G401 (cell line): ENCODE results near the gene GNG14. TPM values are rescaled to one million over a fixed set of nuclear protein-coding genes. Genes with fewer than 3 reads are reported as not detected.
A peak's percentile ranks its signal among the peaks of the same experiment; 100 is the strongest.
"Not testable (repeated sequence)": the region's sequence is repeated elsewhere in the genome, so short reads cannot be mapped to it uniquely, and the experiment has no call there.

Source experiments
- DNase-seq: peaks from one replicate; pipeline ENCODE4 v3.0.0-alpha.2; 2015; ENCODE audit warnings: low spot score
- in situ Hi-C: cut with HindIII; loops from 2 replicates; pipeline ENCODE4 v1.10.0; 2016; ENCODE audit warnings: low sequenced_read_pairs, mixed read lengths
- total RNA-seq: library from RNA; depleted of rRNA; stranded (reverse); fragments of >200 nt; shearing (Covaris generic); gene quantifications from 2 replicates; pipeline ENCODE4 v1.2.3, GENCODE V29; 2014

Gene GNG14
- total RNA-seq, 1 experiment from 2014 or later: not detected

DNA sequence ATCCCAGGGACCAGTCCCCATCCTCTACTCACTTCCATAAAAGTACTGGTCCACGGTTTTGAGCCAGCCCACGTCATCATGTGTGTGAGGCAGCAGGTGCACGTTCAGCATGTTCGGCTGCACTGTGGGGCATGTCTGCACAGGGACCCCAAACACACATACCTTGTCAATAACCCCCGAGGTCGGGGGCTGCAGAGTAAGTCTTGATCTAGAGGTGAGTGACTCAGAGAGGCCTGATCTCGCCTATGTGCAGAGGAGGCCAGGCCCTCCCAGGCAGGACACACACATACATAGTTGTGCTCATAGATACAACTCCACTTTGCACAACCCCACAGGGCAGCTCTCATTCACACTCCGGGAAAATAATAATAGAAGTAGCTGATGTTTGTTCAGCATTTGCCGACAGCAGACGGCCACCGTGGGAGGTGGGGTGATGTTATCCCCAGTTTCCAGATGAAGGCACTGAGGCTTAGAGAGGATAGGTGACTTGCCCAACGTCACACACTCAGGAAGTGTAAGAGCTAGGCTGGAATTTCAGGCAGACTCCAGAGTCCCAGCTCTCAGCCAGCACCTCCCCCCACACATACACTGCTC is 22.0 kb upstream of the GNG14 start:
- DNase-seq: no peak
- in situ Hi-C loops: no loop called here

DNA sequence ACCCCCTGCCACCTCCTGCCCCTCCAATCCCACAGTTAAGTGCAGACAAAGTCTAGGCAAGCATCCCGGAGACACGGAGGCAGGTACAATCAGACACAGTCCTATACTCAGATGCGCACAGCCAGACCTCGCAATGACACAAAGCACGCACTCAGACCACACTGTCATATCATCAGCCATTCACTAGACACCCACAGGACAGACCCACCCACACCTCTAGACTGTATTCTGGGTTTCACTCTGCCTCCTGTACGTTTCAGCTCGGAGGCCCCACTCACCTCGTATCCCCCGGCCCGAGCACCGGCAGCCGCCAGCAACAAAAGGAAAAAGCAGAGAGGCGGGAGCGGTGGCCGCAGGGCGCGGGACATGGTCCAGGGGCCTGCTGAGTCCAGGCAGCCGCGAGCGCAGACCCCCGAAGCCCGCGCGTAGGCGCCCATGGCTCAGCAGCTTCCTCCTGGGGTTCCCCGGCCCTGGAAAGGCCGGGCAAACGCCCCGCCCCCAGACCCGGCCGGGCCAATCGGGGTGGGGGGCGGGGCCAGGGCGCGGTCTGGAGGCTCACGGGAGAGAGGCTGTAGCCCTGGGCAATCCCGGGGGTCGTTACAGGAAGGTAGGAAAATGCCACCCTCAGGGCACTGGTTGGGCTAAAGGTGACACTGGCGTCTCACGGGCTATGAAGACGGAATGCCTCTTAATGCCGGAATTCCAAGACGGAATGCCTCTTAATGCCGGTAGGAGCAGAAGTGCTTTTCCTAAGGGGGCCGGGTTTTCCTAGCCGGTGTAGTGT is 21.3 kb upstream of the GNG14 start, which contains the start of the genes MAN2B1 and WDR83:
MAN2B1 (minus strand) TSS at position 478 of the 784 bp plus-strand sequence; CDS start at position 437, 41 bp downstream.
WDR83 (plus strand) TSS at position 543 of the 784 bp plus-strand sequence. CDS start 2,984 bp downstream, outside the sequence.
- peak; percentile 79 for DNase-seq
- in situ Hi-C loops: no loop called here

DNA sequence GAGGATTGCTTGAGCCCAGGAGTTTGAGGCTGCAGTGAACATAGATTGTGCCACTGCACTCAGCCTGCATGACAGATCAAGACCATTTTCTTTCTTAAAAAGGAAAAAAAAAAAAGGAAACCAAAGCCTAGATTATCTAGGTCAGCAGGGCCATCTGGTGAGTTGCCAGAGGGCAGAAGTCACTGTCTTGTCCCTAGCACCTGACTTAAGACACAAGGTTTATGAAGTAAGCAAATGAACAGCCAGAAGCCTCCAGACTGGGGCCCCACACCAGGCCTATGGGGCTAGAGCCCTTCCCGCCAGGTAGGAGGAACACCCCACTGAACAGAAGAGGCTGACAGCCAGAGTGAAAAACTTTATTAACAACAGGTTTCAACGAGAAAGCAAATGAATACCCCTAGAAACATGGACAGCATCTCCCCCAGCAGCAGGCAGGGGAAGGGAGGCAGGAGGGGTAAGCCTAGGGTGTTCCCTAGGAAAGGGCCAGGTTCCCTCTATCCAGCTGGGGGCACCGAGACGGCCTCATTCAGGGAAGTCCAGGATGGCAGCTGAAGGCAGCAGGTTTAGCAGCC is 20.0 kb upstream of the GNG14 start:
- in situ Hi-C loops: no loop called here
- DNase-seq: no peak

DNA sequence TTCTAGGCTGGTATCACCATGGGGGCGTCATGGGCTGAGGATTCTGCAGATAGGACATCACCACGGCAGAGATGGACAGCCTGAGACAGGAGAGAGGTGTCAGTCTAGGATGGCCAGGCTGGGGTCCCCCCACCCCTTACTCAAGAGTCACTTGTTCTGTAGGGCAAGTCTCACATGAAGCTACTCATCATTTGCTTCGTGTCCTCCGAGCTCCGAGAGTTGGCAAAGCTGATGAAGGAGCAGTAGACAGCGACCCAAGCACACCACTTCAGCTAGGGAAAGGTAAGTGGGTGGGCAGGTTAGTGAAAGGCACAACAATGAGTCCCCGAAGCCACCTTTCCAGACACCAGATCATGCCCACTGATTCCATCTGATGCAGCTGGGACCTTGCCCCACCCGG is 19.5 kb upstream of the GNG14 start:
- in situ Hi-C loops: no loop called here
- DNase-seq: no peak

DNA sequence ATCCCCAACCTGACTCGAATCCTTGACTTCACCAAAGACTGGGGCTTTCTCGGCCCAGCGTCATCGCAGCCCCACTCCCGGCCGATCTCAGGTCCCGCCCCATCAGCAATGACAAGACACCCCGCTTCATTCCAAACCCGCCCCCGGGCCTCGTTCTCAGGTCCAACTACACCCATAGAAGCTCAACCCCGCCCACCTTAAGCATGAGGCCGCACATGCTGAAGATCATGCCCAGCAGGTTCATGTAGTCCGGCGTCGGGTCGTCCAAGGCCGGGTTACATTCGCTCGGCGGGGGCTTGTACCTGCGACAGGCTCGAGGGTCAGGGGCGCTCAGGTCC is 18.9 kb upstream of the GNG14 start:
- in situ Hi-C loops: no loop called here
- peak; percentile 48 for DNase-seq

DNA sequence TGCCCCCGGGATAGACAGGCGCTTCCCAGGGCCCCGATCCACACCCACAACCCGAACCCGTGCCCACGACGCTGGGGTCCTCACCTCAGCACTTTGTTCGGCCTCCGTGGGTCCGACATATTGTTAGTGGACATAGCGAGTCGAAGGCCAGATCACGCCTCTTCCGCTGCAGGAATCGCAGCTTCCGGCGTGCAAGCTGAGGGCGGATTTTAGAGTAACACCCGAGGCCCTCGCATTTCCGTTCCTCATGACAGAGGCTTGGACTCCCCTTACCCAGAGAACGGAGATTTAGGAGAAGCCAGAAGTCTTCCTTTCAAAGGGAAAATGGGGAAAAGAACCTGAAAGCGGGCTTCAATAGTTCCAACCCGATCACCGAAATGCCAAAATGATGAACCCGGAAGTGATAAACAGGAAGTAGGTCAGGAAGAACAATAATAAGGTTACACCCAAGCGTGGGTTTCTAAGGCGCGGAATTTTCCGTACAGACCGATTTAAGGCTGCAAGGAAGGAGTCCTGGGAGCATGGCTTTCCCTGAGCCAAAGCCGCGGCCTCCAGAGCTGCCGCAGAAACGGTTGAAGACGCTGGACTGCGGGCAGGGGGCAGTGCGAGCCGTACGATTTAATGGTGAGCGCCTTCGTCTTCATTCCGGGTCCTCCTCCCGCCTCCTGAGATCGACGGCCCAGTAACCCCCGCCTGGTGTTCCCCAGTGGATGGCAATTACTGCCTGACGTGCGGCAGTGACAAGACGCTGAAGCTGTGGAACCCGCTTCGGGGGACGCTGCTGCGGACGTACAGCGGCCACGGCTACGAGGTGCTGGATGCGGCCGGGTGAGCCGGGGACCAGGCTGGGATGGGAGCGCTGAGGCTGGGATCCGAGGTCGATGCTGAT is 18.3 kb upstream of the GNG14 start:
- in situ Hi-C loops: no loop called here
- DNase-seq: peak; percentile 88

DNA sequence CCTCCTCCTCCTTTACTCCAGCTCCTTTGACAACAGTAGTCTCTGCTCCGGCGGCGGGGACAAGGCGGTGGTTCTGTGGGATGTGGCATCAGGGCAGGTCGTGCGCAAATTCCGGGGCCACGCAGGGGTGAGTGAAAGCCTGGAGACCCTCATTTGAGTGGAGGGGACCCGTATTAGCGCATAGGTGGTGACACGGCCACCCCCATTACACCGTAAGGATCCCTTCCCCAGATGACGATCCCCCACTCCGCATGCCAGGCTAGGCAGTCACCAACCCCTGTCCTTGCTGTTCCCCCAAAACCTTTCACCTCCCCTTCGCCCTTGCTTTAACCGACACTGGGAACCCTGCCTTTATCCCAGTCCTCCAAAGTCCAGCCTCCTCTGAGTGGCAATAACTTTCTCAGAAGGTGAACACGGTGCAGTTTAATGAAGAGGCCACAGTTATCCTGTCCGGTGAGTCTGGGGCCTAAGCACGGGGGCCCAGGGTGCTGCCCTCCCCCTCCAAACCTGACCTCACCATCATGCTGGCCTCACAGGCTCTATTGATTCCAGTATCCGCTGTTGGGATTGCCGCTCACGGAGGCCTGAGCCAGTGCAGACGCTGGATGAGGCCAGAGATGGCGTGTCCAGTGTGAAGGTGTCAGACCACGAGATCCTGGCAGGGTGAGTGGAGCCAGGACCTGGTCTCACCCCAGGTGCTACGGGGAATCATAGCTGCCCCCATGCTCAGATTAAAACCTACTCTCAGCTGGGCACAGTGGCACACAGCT is 17.5 kb upstream of the GNG14 start:
- no peak for DNase-seq
- in situ Hi-C loops: no loop called here

DNA sequence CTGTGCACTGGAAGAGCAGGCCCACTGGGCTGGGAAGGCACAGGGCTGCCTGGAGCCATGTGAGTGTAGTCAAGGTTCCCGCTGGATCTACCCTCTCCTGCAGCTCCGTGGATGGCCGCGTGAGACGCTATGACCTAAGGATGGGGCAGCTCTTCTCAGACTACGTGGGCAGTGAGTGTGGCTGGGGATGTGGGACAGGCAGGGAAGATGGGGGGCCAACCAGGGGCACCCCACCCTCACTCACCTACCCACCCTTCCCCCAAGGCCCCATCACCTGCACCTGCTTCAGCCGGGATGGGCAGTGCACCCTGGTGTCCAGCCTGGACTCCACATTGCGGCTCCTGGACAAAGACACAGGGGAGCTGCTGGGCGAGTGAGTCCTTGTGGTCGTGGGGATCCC is 15.1 kb upstream of the GNG14 start:
- in situ Hi-C loops: no loop called here

DNA sequence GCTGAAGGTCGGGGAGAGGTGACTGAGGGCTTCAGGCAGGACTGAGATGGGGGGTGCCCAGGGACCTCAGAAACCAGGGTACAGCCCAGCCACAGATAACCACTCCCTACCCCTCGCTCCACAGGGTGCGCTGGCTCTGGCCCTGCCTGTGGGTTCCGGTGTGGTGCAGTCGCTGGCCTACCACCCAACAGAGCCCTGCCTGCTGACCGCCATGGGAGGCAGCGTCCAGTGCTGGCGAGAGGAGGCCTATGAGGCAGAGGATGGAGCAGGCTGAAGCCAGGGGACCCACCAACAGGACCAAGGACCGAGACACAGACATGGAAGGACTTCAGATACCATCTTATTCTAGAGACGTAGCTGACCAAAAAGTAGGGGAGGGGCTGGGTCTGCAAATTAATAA is 12.4 kb upstream of the GNG14 start:
- in situ Hi-C loops: no loop called here
- no peak for DNase-seq

More for the DNA sequence above, 15.1 kb upstream of the GNG14 start:
- DNase-seq: no peak

DNA sequence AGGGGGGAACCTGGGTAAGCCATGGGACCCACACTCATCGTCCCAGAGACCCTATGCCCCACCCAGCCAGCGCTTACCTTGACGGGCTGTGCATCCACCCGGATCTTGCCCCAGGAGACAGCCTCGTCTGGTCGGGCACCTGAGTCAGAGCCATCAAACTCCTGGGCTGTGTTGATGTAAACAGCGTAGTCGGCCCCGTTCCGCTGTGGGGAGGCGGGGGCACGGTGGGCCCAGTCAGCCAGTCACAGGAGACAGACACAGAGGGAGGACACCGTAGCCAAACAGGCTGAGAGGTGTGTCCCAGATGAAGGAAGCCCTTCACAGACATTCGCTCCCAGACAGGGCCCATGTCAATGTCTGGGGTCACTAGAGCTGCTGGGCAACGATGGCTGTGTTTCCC is 11.9 kb upstream of the GNG14 start:
- in situ Hi-C loops: no loop called here
- no peak for DNase-seq

DNA sequence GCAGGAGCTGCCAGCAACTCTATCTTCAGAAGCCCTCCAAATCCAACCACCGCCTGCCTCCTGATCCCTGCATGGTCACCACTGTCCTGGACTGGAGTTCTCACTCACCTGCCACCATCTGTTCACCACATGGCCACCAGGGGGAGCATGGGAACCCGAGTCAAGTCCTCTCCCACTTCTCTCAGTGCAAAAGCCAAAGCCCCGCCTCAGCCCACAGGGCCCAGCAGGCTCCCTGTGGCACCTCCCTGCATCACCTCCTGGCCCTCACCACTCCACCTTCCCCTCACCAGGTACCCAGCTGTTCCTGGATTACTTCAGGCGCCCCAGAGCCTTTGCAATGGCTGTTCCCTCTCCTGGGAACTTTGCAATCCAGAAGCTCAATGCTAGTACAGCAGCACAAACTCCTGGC is 11.4 kb upstream of the GNG14 start:
- in situ Hi-C loops: no loop called here
- peak; percentile 77 for DNase-seq

DNA sequence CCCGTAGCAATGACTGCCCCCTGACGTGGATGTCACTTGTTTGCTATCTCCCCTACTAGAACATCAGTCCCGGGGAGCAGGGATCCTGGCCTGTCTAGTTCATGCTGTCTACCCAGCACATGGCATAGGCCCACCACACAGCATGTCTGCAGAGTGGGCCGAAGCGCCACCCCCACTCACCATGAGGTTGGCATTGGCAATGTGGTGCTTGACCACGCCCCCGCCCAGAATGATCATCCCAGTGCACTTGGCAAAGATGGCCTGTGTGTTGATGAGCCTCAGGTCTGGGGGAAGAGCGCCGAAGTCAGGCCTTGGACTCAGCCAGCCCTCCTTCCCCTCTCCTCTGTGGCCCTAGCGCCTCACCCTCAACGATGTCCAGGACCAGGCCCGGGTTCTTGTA is 10.9 kb upstream of the GNG14 start:
- no peak for DNase-seq
- in situ Hi-C loops: no loop called here

DNA sequence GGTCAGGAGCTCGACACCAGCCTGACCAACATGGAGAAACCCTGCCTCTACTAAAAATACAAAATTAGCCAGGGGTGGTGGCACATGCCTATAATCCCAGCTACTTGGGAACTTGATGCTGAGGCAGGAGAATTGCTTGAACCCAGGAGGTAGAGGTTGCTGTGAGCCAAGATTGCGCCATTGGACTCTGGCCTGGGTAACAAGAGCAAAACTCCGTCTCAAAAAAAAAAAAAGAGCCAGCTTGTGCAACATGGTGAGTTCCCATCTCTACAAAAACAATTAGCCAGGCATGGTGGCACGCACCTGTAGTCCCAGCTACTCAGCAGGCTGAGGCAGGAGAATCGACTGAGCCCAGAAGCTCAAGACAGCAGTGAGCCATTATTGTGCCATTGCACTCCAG is 9.8 kb upstream of the GNG14 start:
- in situ Hi-C loops, DNase-seq: not testable (repeated sequence)

DNA sequence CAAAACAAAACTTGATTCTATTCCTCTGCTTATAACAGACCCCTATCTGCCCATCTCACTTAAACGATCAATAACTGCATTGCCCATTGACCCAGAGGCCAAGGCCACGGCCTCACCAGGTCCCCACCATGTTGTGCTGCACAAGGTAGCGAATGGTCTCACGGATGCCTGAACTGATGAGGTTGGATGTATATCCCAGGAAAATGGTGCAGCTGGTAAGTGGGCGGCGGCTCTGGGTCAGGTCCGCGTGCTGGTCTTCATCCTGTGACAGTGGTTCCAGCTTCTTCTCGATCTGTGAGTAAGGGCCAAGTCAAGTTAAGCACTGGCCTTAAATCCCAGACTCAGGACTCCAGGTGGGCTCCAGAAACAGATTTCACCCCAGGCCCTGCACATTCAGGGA is 7.8 kb upstream of the GNG14 start:
- DNase-seq: no peak
- in situ Hi-C loops: no loop called here

DNA sequence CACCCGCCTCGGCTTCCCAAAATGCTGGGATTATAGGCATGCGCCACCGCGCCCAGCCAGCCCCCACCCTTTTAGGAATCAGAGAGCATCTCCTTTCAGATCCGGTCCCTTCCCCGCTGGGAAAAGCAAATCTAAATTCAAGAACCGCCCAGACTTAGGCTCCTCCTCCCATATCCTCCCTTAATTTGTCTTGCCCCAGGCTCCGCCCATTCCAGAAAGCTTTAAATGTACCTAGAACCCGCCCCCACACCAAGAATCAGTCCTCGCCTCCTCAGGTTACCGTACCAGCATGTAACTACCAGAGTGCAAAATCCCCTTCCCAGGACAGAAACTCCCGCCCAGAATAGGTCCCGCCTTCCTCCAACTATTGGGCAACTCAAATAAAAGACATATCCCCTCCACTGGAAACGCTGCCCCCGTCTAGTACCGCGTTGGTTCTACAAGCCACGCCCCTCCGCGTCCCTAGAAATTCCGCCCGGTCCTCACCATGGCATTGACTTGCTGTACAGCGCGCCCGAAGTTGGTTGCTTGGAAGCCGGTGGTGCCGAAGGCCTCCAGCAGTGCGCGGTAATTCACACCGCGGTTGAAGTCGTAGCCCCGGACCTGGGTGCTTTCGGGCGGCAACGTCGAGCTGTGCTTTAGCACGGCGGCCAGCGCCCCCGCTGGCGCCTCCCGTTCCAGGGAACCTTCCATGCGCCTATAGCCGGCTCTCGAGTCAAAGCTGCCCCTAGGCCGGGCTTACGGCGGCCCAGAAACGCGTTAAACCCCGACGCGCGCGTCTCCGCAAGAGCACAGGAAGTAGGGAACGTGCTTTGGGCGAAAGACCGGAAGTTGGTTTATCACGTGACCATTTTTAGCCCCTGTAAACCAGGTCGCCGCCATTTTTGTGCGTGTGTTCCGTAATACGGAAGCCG is 6.5 kb upstream of the GNG14 start, which contains the start of gene DHPS:
DHPS (minus strand) TSS at position 807 of the 914 bp plus-strand sequence; CDS start at position 693, 114 bp downstream.
- in situ Hi-C loops: no loop called here
- peak; percentile 97 for DNase-seq

DNA sequence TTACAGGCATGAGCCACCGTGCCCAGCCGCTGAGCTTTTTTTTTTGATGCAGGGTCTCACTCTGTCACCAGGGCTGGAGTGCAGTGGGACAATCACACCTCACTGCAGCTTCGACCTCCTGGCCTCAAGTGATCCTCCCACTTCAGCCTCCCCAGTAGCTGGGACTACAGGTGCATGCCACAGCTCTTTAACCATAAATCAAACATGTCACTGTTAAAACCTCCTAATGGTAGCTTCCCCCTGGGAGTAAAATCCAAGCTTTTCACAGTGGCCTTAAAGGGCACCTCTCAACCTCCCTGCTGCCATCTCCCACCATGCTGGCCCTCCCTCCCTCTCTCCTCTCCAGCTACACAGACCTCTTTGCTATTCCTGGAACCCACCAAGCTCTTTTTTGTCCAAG is 2.0 kb upstream of the GNG14 start:
- DNase-seq: no peak
- in situ Hi-C loops: no loop called here

DNA sequence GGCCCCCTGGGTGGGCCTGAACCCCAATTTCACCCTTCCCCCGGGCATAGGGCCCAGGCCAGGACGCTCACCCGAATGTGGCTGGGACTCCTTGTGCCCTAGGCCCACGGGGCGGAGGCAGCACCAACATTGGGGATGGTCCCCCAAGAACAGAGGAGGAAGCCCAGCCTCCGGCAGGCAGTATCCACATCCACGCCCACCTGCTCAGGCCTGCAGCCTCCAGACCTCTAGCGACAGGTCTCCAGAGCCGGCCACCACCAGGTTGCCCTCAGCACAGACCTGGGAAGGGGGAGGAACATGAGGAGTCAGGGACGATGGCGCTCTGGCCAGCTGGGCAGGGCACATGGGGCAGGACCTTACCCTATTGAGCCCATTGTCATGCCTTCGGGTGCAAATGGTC is 1.2 kb downstream of the GNG14 start:
- in situ Hi-C loops: no loop called here

More for the DNA sequence above, 1.2 kb downstream of the GNG14 start:
- no peak for DNase-seq
